HCT116 (cell line): ENCODE measurements around the gene COL23A1. TPM values are rescaled to one million over a fixed set of nuclear protein-coding genes. Genes with fewer than 3 reads are reported as not detected.

Experiments used
- ATAC-seq: fragments of 200-7000 bp; cut with Tn5 transposase; 2 replicates; pipeline ENCODE4 v1.9.1; 2020; ENCODE audit warnings: mild to moderate bottlenecking, moderate library complexity
- BruUV-seq: library from RNA; stranded (reverse); fragments of 400-500 nt; replicated peaks from 2 replicates; lab custom pipeline; 2021; lab: Mats Ljungman, UMichigan
- CTCF ChIA-PET: fragments of 300-600 bp; sonication (Branson Sonifier 250); formaldehyde crosslinking; loops from one replicate; lab custom pipeline; 2021; ENCODE audit warnings: antibody characterized with exemption; lab: Charles Lee
- POLR2A ChIA-PET: fragments of 300-600, 350-600 bp; sonication (Branson Sonifier 250); formaldehyde crosslinking; loops from one replicate; lab custom pipeline; 2021; ENCODE audit warnings: antibody characterized with exemption; lab: Charles Lee
- RAD21 ChIA-PET, 2 experiments: fragments of 300-600 bp; sonication (Branson Sonifier 250); formaldehyde crosslinking; loops; one replicate each; lab custom pipeline; 2023; ENCODE audit warnings: low total read pairs in 2 of 2; ENCODE audit not compliant: uncharacterized antibody in 2 of 2, unreplicated experiment in 2 of 2, low non-redundant PET in 1 of 2; lab: Charles Lee
- DNase-seq: peaks from one replicate; pipeline ENCODE4 v3.0.0-alpha.2; 2010; ENCODE audit warnings: low read depth, low spot score
- H2AFZ ChIP-seq: fragments of 200-600 bp; shearing (Covaris generic), sonication (generic); 2 replicates; pipeline ENCODE4 v1.6.1; 2017; ENCODE audit warnings: low read depth, mixed run types, mixed read lengths, antibody characterized with exemption, low read length; ENCODE audit not compliant: poor library complexity, severe bottlenecking
- H3K27ac ChIP-seq: 2 replicates; pipeline ENCODE4 v1.5.1; 2012; ENCODE audit warnings: low read depth, low read length
- H3K27me3 ChIP-seq: fragments of 200-600 bp; sonication (generic); 2 replicates; pipeline ENCODE4 v1.6.1; 2016; ENCODE audit warnings: mixed run types, low read length, mixed read lengths; ENCODE audit not compliant: insufficient read depth
- H3K36me3 ChIP-seq, 2 experiments: fragments of 200-500 bp in 1 of 2; fragments of 200-600 bp in 1 of 2; sonication (Bioruptor generic) in 1 of 2; sonication (generic) in 1 of 2; 2 replicates each; pipeline versions ENCODE4 v1.5.1 to v1.6.1; 2014 to 2016; ENCODE audit warnings: low read length in 2 of 2, inconsistent platforms in 1 of 2, mixed read lengths in 1 of 2, mixed run types in 1 of 2; ENCODE audit not compliant: insufficient read depth in 2 of 2, control insufficient read depth in 1 of 2
- H3K4me1 ChIP-seq, 2 experiments: fragments of 200-600 bp in 1 of 2; sonication (generic) in 1 of 2; 2 replicates each; pipeline versions ENCODE4 v1.5.1 to v1.6.1; 2012 to 2017; ENCODE audit warnings: low read length in 2 of 2, inconsistent platforms in 1 of 2, mild to moderate bottlenecking in 1 of 2, mixed read lengths in 1 of 2, mixed run types in 1 of 2, moderate library complexity in 1 of 2; ENCODE audit not compliant: insufficient read depth in 2 of 2, control insufficient read depth in 1 of 2
- H3K4me2 ChIP-seq: fragments of 200-600 bp; sonication (generic); 2 replicates; pipeline ENCODE4 v1.6.1; 2017; ENCODE audit warnings: mixed run types, low read length, mixed read lengths
- H3K4me3 ChIP-seq, 2 experiments: fragments of 200-600 bp in 1 of 2; sonication (generic) in 1 of 2; replicated peaks in 1 of 2; 2 replicates each; pipeline ENCODE4 v1.5.1; 2011 to 2016; ENCODE audit warnings: low read length in 2 of 2, control low read depth in 1 of 2, low read depth in 1 of 2, mild to moderate bottlenecking in 1 of 2, mixed read lengths in 1 of 2, mixed run types in 1 of 2
- H3K79me2 ChIP-seq: fragments of 200-600 bp; sonication (generic); 2 replicates; pipeline ENCODE4 v1.6.1; 2017; ENCODE audit warnings: mild to moderate bottlenecking, mixed run types, low read length, moderate library complexity, mixed read lengths; ENCODE audit not compliant: insufficient read depth
- H3K9ac ChIP-seq: fragments of 200-600 bp; sonication (generic); 2 replicates; pipeline ENCODE4 v1.6.1; 2016; ENCODE audit warnings: low read length, mixed read lengths
- H3K9me2 ChIP-seq: fragments of 200-600 bp; sonication (generic), shearing (Covaris generic); 2 replicates; pipeline ENCODE4 v1.6.1; 2017; ENCODE audit warnings: mixed run types, mild to moderate bottlenecking, moderate library complexity; ENCODE audit not compliant: insufficient read depth
- H3K9me3 ChIP-seq, 2 experiments: fragments of 200-500 bp in 1 of 2; fragments of 200-600 bp in 1 of 2; sonication (Bioruptor generic) in 1 of 2; sonication (generic) in 1 of 2; 2 replicates each; pipeline ENCODE4 v1.6.1; 2014 to 2017; ENCODE audit warnings: low read length in 2 of 2, mixed read lengths in 2 of 2, inconsistent platforms in 1 of 2, low read depth in 1 of 2, mild to moderate bottlenecking in 1 of 2, mixed run types in 1 of 2, moderate library complexity in 1 of 2; ENCODE audit not compliant: control insufficient read depth in 1 of 2, insufficient read depth in 1 of 2
- H4K20me1 ChIP-seq: fragments of 200-600 bp; sonication (generic), shearing (Covaris generic); 2 replicates; pipeline ENCODE4 v1.6.1; 2017; ENCODE audit warnings: mixed run types, mild to moderate bottlenecking, moderate library complexity; ENCODE audit not compliant: insufficient read depth
- CTCF ChIP-seq, 3 experiments: fragments of 200-600 bp in 1 of 3; sonication (generic) in 1 of 3; IDR thresholded peaks in 2 of 3; conservative IDR thresholded peaks in 1 of 3; 2 replicates each; pipeline ENCODE4 v1.5.1; 2012 to 2017; ENCODE audit warnings: low read depth in 2 of 3, low read length in 2 of 3, antibody characterized with exemption in 1 of 3, borderline replicate concordance in 1 of 3, control low read depth in 1 of 3, mild to moderate bottlenecking in 1 of 3, mixed read lengths in 1 of 3, mixed run types in 1 of 3, moderate library complexity in 1 of 3; ENCODE audit not compliant: insufficient read depth in 1 of 3
- EZH2phosphoT487 ChIP-seq: fragments of 200-600 bp; IDR thresholded peaks from 2 replicates; pipeline ENCODE4 v1.6.1; 2018; ENCODE audit warnings: antibody characterized with exemption, borderline replicate concordance
- FOSL1 ChIP-seq: IDR thresholded peaks from 2 replicates; pipeline ENCODE4 v1.6.1; 2012; ENCODE audit warnings: low read depth
- JUND ChIP-seq: IDR thresholded peaks from 2 replicates; pipeline ENCODE4 v1.6.1; 2012
- SP1 ChIP-seq: IDR thresholded peaks from 2 replicates; pipeline ENCODE4 v1.6.1; 2012; ENCODE audit warnings: low read depth
- TCF7L2 ChIP-seq: IDR thresholded peaks from 2 replicates; pipeline ENCODE4 v1.7.0; 2011; ENCODE audit warnings: borderline replicate concordance, inconsistent platforms; ENCODE audit not compliant: insufficient read depth, insufficient read length; ENCODE audit errors: extremely low read depth
- ZNF274 ChIP-seq: fragments of 200-500 bp; sonication (Bioruptor generic); IDR thresholded peaks from 2 replicates; pipeline ENCODE4 v1.6.1; 2014; ENCODE audit warnings: mild to moderate bottlenecking, low read depth, low read length, inconsistent platforms
- intact Hi-C: fragments of 100-400 bp; cut with micrococcal nuclease; formaldehyde crosslinking; loops from 2 replicates; pipeline ENCODE4 v1.10.0; 2022
- total RNA-seq: library from RNA; stranded (reverse); gene quantifications from one replicate; pipeline ENCODE4 v1.2.1, GENCODE V29; 2021; ENCODE audit not compliant: unreplicated experiment
- TF ChIP-seq, protein P1 (sequence below): IDR thresholded peaks from 2 replicates; pipeline ENCODE4 v1.6.1; 2011; ENCODE audit warnings: mild to moderate bottlenecking, low read length, moderate library complexity; ENCODE audit not compliant: insufficient replicate concordance; ENCODE audit errors: extremely low read depth

The COL23A1 gene
- total RNA-seq, 1 experiment from 2014 or later = not detected

GRCh38 chr5:178323541-178323865 is 266.7 kb downstream of the COL23A1 start (continued):
- TF ChIP-seq TCF7L2 = no peak

DNA sequence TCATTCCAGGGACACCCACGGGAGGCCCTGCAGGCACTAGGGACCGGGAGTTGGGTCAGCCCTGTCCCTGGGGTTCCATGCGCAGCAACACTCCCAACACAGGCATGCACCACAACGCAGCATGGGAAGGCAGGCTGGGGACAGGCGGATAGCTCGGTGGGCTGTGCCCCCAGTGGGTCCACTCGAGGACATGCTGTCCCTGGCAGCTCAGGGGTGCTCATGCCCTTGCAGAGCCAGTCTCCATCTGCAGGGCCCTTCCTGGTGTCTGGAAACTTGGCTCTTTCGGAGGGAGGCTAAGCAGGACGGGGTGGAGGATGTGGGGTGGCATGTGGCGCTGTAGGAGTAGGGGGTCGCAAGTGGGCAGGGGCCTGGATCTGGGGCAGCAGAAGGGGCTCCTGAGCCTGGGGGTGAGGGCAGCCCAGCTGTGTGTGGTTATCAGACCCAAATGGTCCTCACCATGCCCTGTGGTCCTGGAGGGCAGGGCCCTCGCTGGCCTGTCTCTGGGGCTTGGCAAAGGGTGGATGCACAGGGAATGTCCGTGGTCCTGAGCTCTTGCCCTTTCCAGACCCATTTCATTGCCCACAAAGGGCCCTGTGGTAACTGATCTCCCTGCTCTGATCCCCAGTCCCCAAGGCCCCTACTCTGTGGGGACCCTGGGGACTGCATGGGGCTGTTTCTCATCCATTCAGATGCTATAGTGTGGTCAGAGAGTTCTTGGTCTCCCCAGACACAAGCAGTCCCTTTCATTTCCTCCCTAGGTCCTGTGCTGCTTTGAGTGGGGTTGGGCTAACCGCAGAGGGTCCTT is 267.3 kb downstream of the COL23A1 start:
- RAD21 ChIA-PET = no interaction called here
- Histone ChIP-seq H4K20me1 (no peaks in the 10 kb centered on the region), H2AFZ (no peak overlapping the region), H3K79me2 (no peaks in the 10 kb centered on the region), H3K4me2 (no peak overlapping the region), H3K27me3 (no peaks in the 10 kb centered on the region), H3K4me1 (no peaks in the 10 kb centered on the region), H3K9ac (no peak overlapping the region), H3K27ac (no peak overlapping the region), H3K9me2 (no peaks in the 10 kb centered on the region), H3K36me3 (no peaks in the 10 kb centered on the region), H3K4me3 (no peak overlapping the region), H3K9me3 (no peaks in the 10 kb centered on the region)
- ATAC-seq = no peak; the same call in 1 of the 2 replicates
- TF ChIP-seq ZNF274 (no peak), CTCF (IDR thresholded peaks at IDR 0.05 in 2 of 3, conservative IDR thresholded peaks at IDR 0.05 in 1 of 3; ENCODE audit: borderline replicate concordance in 1 of 3, insufficient read depth in 1 of 3, low read depth in 2 of 3, low read length in 2 of 3) (no peak), FOSL1 (no peak), JUND (no peak), EZH2phosphoT487 (no peak), SP1 (no peak)
- TF ChIP-seq, protein P1, sequence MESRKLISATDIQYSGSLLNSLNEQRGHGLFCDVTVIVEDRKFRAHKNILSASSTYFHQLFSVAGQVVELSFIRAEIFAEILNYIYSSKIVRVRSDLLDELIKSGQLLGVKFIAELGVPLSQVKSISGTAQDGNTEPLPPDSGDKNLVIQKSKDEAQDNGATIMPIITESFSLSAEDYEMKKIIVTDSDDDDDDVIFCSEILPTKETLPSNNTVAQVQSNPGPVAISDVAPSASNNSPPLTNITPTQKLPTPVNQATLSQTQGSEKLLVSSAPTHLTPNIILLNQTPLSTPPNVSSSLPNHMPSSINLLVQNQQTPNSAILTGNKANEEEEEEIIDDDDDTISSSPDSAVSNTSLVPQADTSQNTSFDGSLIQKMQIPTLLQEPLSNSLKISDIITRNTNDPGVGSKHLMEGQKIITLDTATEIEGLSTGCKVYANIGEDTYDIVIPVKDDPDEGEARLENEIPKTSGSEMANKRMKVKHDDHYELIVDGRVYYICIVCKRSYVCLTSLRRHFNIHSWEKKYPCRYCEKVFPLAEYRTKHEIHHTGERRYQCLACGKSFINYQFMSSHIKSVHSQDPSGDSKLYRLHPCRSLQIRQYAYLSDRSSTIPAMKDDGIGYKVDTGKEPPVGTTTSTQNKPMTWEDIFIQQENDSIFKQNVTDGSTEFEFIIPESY = no peak
- CTCF ChIA-PET = no interaction called here
- POLR2A ChIA-PET = no interaction called here
- DNase-seq = no peak
- intact Hi-C loops = no loop called here
- no TSS peak for BruUV-seq
